Right lobe of liver (tissue), 6 donors: ENCODE data around the gene VEGFA. TPM values are rescaled to one million over a fixed set of nuclear protein-coding genes. Genes with fewer than 3 reads are reported as not detected.

Experiments used
- ATAC-seq, 4 donors: fragments of 200-7000 bp; cut with Tn5 transposase; one replicate each; pipeline ENCODE4 v1.9.1; 2020; ENCODE audit warnings: mild to moderate bottlenecking in 4 of 4, moderate library complexity in 4 of 4
- DNase-seq, 3 donors: peaks; one replicate each; pipeline ENCODE4 v3.0.0-alpha.2; 2020
- H3K27ac ChIP-seq, 3 donors: fragments of 200-600 bp; one replicate each; pipeline ENCODE4 v1.8.0; 2022
- H3K27me3 ChIP-seq, 2 donors: fragments of 200-600 bp; one replicate each; pipeline ENCODE4 v1.8.0; 2022
- H3K36me3 ChIP-seq, 4 donors: fragments of 200-600 bp; sonication (generic) in 1 of 4; one replicate each; pipeline versions ENCODE4 v1.5.1 to v1.8.0; 2017 to 2022; ENCODE audit warnings: control low read depth in 1 of 4
- H3K4me1 ChIP-seq, 4 donors: fragments of 200-600 bp; sonication (generic) in 1 of 4; one replicate each; pipeline versions ENCODE4 v1.5.1 to v1.8.0; 2017 to 2022; ENCODE audit warnings: control low read depth in 1 of 4
- H3K4me3 ChIP-seq, 3 donors: fragments of 200-600 bp; one replicate each; pipeline ENCODE4 v1.8.0; 2022
- H3K9me3 ChIP-seq, 4 donors: fragments of 200-600 bp; sonication (generic) in 1 of 4; one replicate each; pipeline versions ENCODE4 v1.5.1 to v1.8.0; 2017 to 2022; ENCODE audit warnings: control low read depth in 1 of 4
- CTCF ChIP-seq, 4 donors: fragments of 200-600 bp in 3 of 4; fragments of 450-650 bp in 1 of 4; IDR thresholded peaks; one replicate each; pipeline versions ENCODE4 v1.5.1 to v1.8.0; 2016 to 2022; ENCODE audit warnings: antibody characterized with exemption in 4 of 4, mild to moderate bottlenecking in 2 of 4
- POLR2A ChIP-seq: fragments of 450-650 bp; IDR thresholded peaks from one replicate; pipeline ENCODE4 v1.6.1; 2017; ENCODE audit warnings: antibody characterized with exemption, mild to moderate bottlenecking
- WGBS: methylation state at CpG from one replicate; pipeline ENCODE4 v1.1.6; 2018; ENCODE audit warnings: low coverage, low lambda C conversion rate; ENCODE audit not compliant: insufficient coverage; ENCODE audit errors: missing lambda C conversion rate; 5-methylcytosine and 5-hydroxymethylcytosine counted together
- intact Hi-C, 2 donors: fragments of 100-400 bp; cut with DNase I; formaldehyde crosslinking; loops; one replicate each; pipeline versions ENCODE4 v1.11.2 to v1.14.1; 2022
- total RNA-seq, 6 experiments: library from RNA; depleted of rRNA in 2 of 6; stranded (reverse); fragments of >200 nt in 2 of 6; fragmentation: NEBNext Ultra II Directional in 3 of 6; extraction: Animal tissue kit (Norgen Biotek cat#: 25700) in 3 of 6; gene quantifications; one replicate each; pipeline versions ENCODE4 v1.1.0 to v1.2.4, GENCODE V29; 2016 to 2023
- donor health status: DM: no; HTN: yes; CAD: no.
- donor health status: DM: no; HTN: no; CAD: no.
- donor health status: DM: no; HTN: no; CAD: no.
- donor health status: DM: no; HTN: yes; CAD: no.
- donor health status: DM: no; HTN: yes; CAD: no.

The VEGFA gene
- total RNA-seq, 6 experiments from 2014 or later = 91.3 to 571 (median 132) TPM

GRCh38 chr6:43806758-43807227, 36.8 kb downstream of the VEGFA start:
- ATAC-seq (no peak), DNase-seq (no peak)
- Histone ChIP-seq H3K4me1 (peaks cover 0 to 62% (median 31%) of the 10 kb centered on the region in 4 donors), H3K4me3 (peak overlapping the region in 1 of 3 donors; percentile 52), H3K27ac (peak overlapping the region; percentile 82 to 92 (median 89)), H3K27me3 (no peaks in the 10 kb centered on the region), H3K36me3 (no peaks in the 10 kb centered on the region), H3K9me3 (no peaks in the 10 kb centered on the region)
- TF ChIP-seq CTCF (IDR thresholded peaks at IDR 0.05) (no peak), POLR2A (no peak)
- WGBS = 30% methylated on average over 3 of the region's 5 CpGs
- intact Hi-C loops = no loop called here

- intact Hi-C loops = no loop called here
- no peaks in the 10 kb centered on the region for H3K27me3 ChIP-seq
- peak; percentile 12 to 49 (median 40) for ATAC-seq
- no peaks in the 10 kb centered on the region for H3K36me3 ChIP-seq
- H3K4me1 ChIP-seq = peaks cover 0 to 59% (median 28%) of the 10 kb centered on the region in 4 donors
- peak in 2 of 3 donors; percentile 69 to 72 for DNase-seq
- H3K4me3 ChIP-seq = peak overlapping the region in 1 of 3 donors; percentile 52
- no peak for TF ChIP-seq POLR2A
- TF ChIP-seq CTCF (IDR thresholded peaks at IDR 0.05) = no peak
- no peaks in the 10 kb centered on the region for H3K9me3 ChIP-seq
- H3K27ac ChIP-seq = peak overlapping the region; percentile 82 to 92 (median 89)
- WGBS = 26% methylated on average over 11 of the region's 11 CpGs
These were observed 37.4 kb downstream of the VEGFA start for GRCh38 chr6:43807228-43808061.

- peaks cover 0 to 56% (median 27%) of the 10 kb centered on the region in 4 donors for H3K4me1 ChIP-seq
- H3K27ac ChIP-seq = no peak overlapping the region
- H3K36me3 ChIP-seq = no peaks in the 10 kb centered on the region
- intact Hi-C loops = no loop called here
- WGBS = 96% methylated on average over 7 of the region's 7 CpGs
- TF ChIP-seq CTCF (IDR thresholded peaks at IDR 0.05) (no peak), POLR2A (no peak)
- no peak for ATAC-seq
- no peak overlapping the region for H3K4me3 ChIP-seq
- DNase-seq = no peak
- H3K9me3 ChIP-seq = no peaks in the 10 kb centered on the region
- H3K27me3 ChIP-seq = no peaks in the 10 kb centered on the region
These were observed 38.4 kb downstream of the VEGFA start for GRCh38 chr6:43808412-43808811.

- TF ChIP-seq CTCF (IDR thresholded peaks at IDR 0.05) (no peak), POLR2A (no peak)
- intact Hi-C loops = no loop called here
- no peak for DNase-seq
These were observed 39.6 kb downstream of the VEGFA start for GRCh38 chr6:43809417-43810305.

More at GRCh38 chr6:43809417-43810305, 39.6 kb downstream of the VEGFA start:
- WGBS = 47% methylated on average over 9 of the region's 14 CpGs
- no peaks in the 10 kb centered on the region for H3K36me3 ChIP-seq
- H3K4me3 ChIP-seq = no peak overlapping the region
- no peak overlapping the region for H3K27ac ChIP-seq
- H3K4me1 ChIP-seq = peaks cover 0 to 49% (median 22%) of the 10 kb centered on the region in 4 donors
- no peak for ATAC-seq
- no peaks in the 10 kb centered on the region for H3K9me3 ChIP-seq
- no peaks in the 10 kb centered on the region for H3K27me3 ChIP-seq
